ENCODE measurements around the gene CTLA4.
A peak's percentile ranks its signal among the peaks of the same experiment; 100 is the strongest.
"Not testable (repeated sequence)": the region's sequence is repeated elsewhere in the genome, so short reads cannot be mapped to it uniquely, and the experiment has no call there.

The CTLA4 gene

GRCh38 chr2:203878063-203878462 lies 10.5 kb downstream of the CTLA4 start:
- Histone ChIP-seq H3K4me3 (no peak overlapping the region), H3K9ac (no peak overlapping the region), H3K4me2 (peak overlapping the region in 2 of 11 experiments; percentile 2 to 41; a peak in 2 of 22 replicates), H3K36me3 (no peaks in the 10 kb centered on the region), H3K27me3 (no peaks in the 10 kb centered on the region), H3K27ac (no peak overlapping the region), H4K20me1 (no peaks in the 10 kb centered on the region), H3K9me3 (replicated peaks in 1 of 11) (no peaks in the 10 kb centered on the region), H3K4me1 (peaks cover 0 to 62% (median 5%) of the 10 kb centered on the region in 10 experiments; a peak in 9 of 20 replicates)
- no peak for TF ChIP-seq Cebpa-rat (IDR thresholded peaks at IDR 0.05)

- Histone ChIP-seq H3K4me1 (peaks cover 0 to 40% (median 0%) of the 10 kb centered on the region in 10 experiments; a peak in 7 of 20 replicates), H3K9ac (no peak overlapping the region), H3K27me3 (no peaks in the 10 kb centered on the region), H3K9me3 (replicated peaks in 1 of 11) (no peaks in the 10 kb centered on the region), H3K36me3 (no peaks in the 10 kb centered on the region), H3K4me2 (peak overlapping the region in 3 of 11 experiments; percentile 38 to 62 (median 55); a peak in 6 of 22 replicates), H3K27ac (0 out of 22 replicates have a peak overlapping the region, but pooled peaks of 1 of the 11 experiments have one; percentile 1), H3K4me3 (no peak overlapping the region), H4K20me1 (no peaks in the 10 kb centered on the region)
- TF ChIP-seq Cebpa-rat (IDR thresholded peaks at IDR 0.05), result no peak
These were observed 13.1 kb downstream of the CTLA4 start for GRCh38 chr2:203880557-203881125.

DNA sequence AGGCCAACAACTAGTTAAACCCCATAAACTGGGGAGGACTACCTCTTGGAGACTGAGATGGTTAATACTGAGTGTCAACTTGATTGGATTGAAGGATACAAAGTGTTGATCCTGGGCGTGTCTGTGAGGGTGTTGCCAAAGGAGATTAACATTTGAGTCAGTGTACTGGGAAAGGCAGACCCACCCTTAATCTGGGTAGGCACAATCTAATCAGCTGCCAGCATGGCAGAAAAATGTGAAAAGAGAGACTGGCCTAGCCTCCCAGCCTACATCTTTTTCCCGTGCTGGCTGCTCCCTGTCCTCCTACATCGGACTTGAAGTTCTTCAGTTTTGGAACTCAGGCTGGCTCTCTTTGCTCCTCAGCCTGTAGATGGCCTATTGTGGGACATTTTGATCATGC lies 13.6 kb downstream of the CTLA4 start:
- not testable (repeated sequence) for H3K27me3 ChIP-seq; H3K36me3 ChIP-seq; H3K9ac ChIP-seq; H4K20me1 ChIP-seq; H3K4me3 ChIP-seq; H3K9me3 ChIP-seq (replicated peaks in 1 of 11); H3K27ac ChIP-seq
- Histone ChIP-seq H3K4me2 (peak overlapping the region in 2 of 11 experiments; percentile 55 to 62; a peak in 4 of 22 replicates), H3K4me1 (peaks cover 0 to 44% (median 0%) of the 10 kb centered on the region in 10 experiments; a peak in 7 of 20 replicates)

DNA sequence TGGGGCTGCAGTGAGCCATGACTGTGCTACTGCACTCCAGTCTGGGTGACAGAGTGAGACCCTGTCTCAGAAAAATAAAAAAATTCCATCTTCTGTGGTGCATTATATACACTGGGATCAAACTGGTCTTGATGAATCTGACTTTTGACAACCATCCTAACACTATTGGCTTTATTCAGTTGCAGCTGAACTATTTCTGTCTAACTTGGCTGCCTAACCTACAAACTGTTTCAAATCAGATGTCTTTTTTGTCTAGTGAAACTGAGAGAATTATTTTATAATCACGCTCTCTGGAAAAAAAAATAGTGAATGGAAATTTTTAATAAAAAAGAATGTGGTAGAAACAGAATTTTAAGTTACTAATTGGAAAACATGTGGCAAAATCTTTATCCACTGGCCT lies 15.0 kb downstream of the CTLA4 start:
- Histone ChIP-seq H3K27me3 (no peaks in the 10 kb centered on the region), H3K4me2 (no peak overlapping the region), H3K4me1 (peaks cover 0 to 46% (median 0%) of the 10 kb centered on the region in 10 experiments; a peak in 7 of 20 replicates), H3K9ac (no peak overlapping the region), H3K36me3 (no peaks in the 10 kb centered on the region), H3K9me3 (replicated peaks in 1 of 11) (no peaks in the 10 kb centered on the region), H3K4me3 (no peak overlapping the region), H3K27ac (no peak overlapping the region), H4K20me1 (no peaks in the 10 kb centered on the region)
- no peak for TF ChIP-seq Cebpa-rat (IDR thresholded peaks at IDR 0.05)

- H3K27ac ChIP-seq, result no peak overlapping the region
- H3K9me3 ChIP-seq (replicated peaks in 1 of 11), result no peaks in the 10 kb centered on the region
- H3K36me3 ChIP-seq, result no peaks in the 10 kb centered on the region
- no peak for TF ChIP-seq Cebpa-rat (IDR thresholded peaks at IDR 0.05)
- no peak overlapping the region for H3K9ac ChIP-seq
- no peak overlapping the region for H3K4me3 ChIP-seq
- H4K20me1 ChIP-seq, result no peaks in the 10 kb centered on the region
- peaks cover 0 to 54% (median 0%) of the 10 kb centered on the region in 10 experiments; a peak in 7 of 20 replicates for H3K4me1 ChIP-seq
- H3K27me3 ChIP-seq, result no peaks in the 10 kb centered on the region
- H3K4me2 ChIP-seq, result peak overlapping the region in 3 of 11 experiments; percentile 4 to 43 (median 38); a peak in 4 of 22 replicates
These were observed 19.1 kb downstream of the CTLA4 start for GRCh38 chr2:203886661-203887151.

DNA sequence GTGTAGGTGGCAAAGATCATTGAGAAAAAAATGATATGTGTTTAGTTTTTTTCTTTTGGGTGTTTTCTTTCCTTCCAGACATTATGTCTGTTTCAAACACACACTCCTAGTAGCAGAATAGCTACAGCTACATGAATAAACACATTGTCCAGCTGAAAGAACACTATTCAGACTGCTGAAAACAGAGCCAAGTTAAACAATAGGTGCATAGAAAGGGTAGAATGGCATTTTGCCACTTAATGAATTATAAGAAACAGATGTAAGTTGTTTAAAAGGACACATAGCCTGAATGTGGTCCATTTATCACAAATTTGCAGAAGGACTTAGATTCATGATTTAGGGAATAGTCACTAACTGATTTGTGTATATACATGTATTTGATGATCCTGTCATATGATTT lies 20.1 kb downstream of the CTLA4 start:
- no peaks in the 10 kb centered on the region for H4K20me1 ChIP-seq
- H3K9me3 ChIP-seq (replicated peaks in 1 of 11), result no peaks in the 10 kb centered on the region
- no peak for TF ChIP-seq Cebpa-rat (IDR thresholded peaks at IDR 0.05)
- peaks cover 0 to 64% (median 0%) of the 10 kb centered on the region in 10 experiments; a peak in 7 of 20 replicates for H3K4me1 ChIP-seq
- no peak overlapping the region for H3K4me3 ChIP-seq
- H3K9ac ChIP-seq, result no peak overlapping the region
- H3K27me3 ChIP-seq, result no peaks in the 10 kb centered on the region
- no peaks in the 10 kb centered on the region for H3K36me3 ChIP-seq
- peak overlapping the region in 2 of 11 experiments; percentile 47 to 76; a peak in 2 of 22 replicates for H3K4me2 ChIP-seq
- no peak overlapping the region for H3K27ac ChIP-seq

DNA sequence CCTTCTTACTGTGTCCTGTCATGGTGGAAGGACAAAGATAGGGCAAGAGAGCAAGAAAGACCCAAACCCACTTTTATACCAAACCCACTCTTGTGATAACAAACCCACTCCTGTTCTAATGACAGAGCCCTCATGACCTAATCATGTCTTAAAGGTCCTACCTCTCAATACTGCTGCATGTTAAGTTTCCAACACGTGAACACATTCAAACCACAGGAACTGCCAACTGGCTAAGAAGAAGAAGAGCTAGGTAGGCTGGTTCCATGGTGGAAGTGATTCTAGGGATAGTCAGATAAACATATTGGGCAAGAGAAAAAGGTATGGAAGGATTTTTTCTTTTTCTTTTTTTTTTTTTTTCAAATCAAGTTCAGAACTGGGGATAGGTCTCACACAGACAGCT lies 22.0 kb downstream of the CTLA4 start:
- TF ChIP-seq Cebpa-rat (IDR thresholded peaks at IDR 0.05), result no peak
- Histone ChIP-seq H3K4me2 (peak overlapping the region in 3 of 11 experiments; percentile 6 to 77 (median 76); a peak in 5 of 22 replicates), H3K27me3 (no peaks in the 10 kb centered on the region), H3K36me3 (no peaks in the 10 kb centered on the region), H3K9me3 (replicated peaks in 1 of 11) (no peaks in the 10 kb centered on the region), H3K9ac (no peak overlapping the region), H4K20me1 (no peaks in the 10 kb centered on the region), H3K4me1 (peaks cover 0 to 83% (median 0%) of the 10 kb centered on the region in 10 experiments; a peak in 8 of 20 replicates), H3K27ac (peak overlapping the region in 2 of 11 experiments; percentile 87 to 95; a peak in 5 of 22 replicates), H3K4me3 (no peak overlapping the region)

- H3K4me3 ChIP-seq, result no peak overlapping the region
- peak overlapping the region in 3 of 11 experiments; percentile 74 to 95 (median 87); a peak in 5 of 22 replicates for H3K27ac ChIP-seq
- H3K4me2 ChIP-seq, result peak overlapping the region in 3 of 11 experiments; percentile 6 to 77 (median 76); a peak in 5 of 22 replicates
- H4K20me1 ChIP-seq, result no peaks in the 10 kb centered on the region
- H3K27me3 ChIP-seq, result no peaks in the 10 kb centered on the region
- no peak for TF ChIP-seq Cebpa-rat (IDR thresholded peaks at IDR 0.05)
- H3K9ac ChIP-seq, result no peak overlapping the region
- H3K36me3 ChIP-seq, result no peaks in the 10 kb centered on the region
- H3K9me3 ChIP-seq (replicated peaks in 1 of 11), result no peaks in the 10 kb centered on the region
- peaks cover 0 to 87% (median 0%) of the 10 kb centered on the region in 10 experiments; a peak in 8 of 20 replicates for H3K4me1 ChIP-seq
These were observed 22.4 kb downstream of the CTLA4 start for GRCh38 chr2:203889944-203890343.

- no peaks in the 10 kb centered on the region for H4K20me1 ChIP-seq
- H3K4me1 ChIP-seq, result peaks cover 0 to 95% (median 0%) of the 10 kb centered on the region in 10 experiments; a peak in 8 of 20 replicates
- H3K9me3 ChIP-seq (replicated peaks in 1 of 11), result no peaks in the 10 kb centered on the region
- H3K36me3 ChIP-seq, result no peaks in the 10 kb centered on the region
- H3K27me3 ChIP-seq, result no peaks in the 10 kb centered on the region
- peak overlapping the region in 3 of 11 experiments; percentile 15 to 70 (median 60); a peak in 4 of 22 replicates for H3K9ac ChIP-seq
- no peak overlapping the region for H3K4me3 ChIP-seq
- H3K4me2 ChIP-seq, result peak overlapping the region in 4 of 11 experiments; percentile 32 to 77 (median 68); a peak in 6 of 22 replicates
- TF ChIP-seq Cebpa-rat (IDR thresholded peaks at IDR 0.05), result no peak
- peak overlapping the region in 4 of 11 experiments; percentile 26 to 95 (median 80); a peak in 7 of 22 replicates for H3K27ac ChIP-seq
These were observed 23.2 kb downstream of the CTLA4 start for GRCh38 chr2:203890733-203891132.
